ENCODE data around the gene BTF3L4. TPM values are rescaled to one million over a fixed set of nuclear protein-coding genes. Genes with fewer than 3 reads are reported as not detected.

The BTF3L4 gene
- total RNA-seq, 1 donor from 2014 or later = 47.1 TPM

DNA sequence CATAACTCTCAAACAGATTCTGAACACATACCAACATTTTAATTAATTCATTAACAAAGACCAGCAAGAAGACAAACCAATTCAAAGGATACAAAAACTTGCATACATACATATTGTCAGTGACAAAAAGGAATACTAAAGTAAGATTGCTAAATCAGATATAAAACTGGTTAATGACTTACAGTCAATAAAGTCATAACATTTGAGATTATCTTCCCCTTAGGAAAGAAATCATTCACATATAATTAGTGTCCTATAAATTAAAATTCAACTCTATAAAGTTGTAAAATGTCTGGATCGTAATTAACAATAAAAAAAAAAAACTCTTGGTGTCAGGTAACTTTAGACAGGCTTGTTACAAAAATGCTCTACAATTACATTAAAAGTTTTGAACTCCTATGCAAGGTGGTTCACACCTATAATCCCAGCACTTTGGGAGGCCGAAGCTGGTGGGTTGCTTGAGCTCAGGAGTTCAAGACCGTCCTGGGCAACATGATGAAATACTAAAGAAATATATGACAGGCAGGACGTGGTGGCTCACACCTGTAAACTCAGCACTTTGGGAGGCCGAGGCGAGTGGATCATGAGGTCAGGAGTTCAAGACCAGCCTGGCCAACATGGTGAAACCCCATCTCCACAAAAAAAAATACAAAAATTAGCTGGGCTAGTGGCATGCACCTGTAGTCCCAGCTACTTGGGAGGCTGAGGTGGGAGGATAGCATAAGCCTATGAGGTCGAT is 47.9 kb upstream of the BTF3L4 start:
- no peaks in the 10 kb centered on the region for H3K79me2 ChIP-seq (ENCODE audit: insufficient read depth, low read length)
- TF ChIP-seq, protein P1, sequence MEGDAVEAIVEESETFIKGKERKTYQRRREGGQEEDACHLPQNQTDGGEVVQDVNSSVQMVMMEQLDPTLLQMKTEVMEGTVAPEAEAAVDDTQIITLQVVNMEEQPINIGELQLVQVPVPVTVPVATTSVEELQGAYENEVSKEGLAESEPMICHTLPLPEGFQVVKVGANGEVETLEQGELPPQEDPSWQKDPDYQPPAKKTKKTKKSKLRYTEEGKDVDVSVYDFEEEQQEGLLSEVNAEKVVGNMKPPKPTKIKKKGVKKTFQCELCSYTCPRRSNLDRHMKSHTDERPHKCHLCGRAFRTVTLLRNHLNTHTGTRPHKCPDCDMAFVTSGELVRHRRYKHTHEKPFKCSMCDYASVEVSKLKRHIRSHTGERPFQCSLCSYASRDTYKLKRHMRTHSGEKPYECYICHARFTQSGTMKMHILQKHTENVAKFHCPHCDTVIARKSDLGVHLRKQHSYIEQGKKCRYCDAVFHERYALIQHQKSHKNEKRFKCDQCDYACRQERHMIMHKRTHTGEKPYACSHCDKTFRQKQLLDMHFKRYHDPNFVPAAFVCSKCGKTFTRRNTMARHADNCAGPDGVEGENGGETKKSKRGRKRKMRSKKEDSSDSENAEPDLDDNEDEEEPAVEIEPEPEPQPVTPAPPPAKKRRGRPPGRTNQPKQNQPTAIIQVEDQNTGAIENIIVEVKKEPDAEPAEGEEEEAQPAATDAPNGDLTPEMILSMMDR (IDR thresholded peaks at IDR 0.05; ENCODE audit: insufficient read depth, low read depth, low read length) = no peak
- TF ChIP-seq EZH2 (IDR thresholded peaks at IDR 0.05; ENCODE audit: insufficient read depth, low read length) = no peak
- H3K4me3 ChIP-seq (ENCODE audit: insufficient read depth, low read depth, low read length) = no peak overlapping the region
- H3K4me2 ChIP-seq (ENCODE audit: low read length) = no peak overlapping the region
- H3K27ac ChIP-seq (ENCODE audit: low read depth, low read length) = no peak overlapping the region
- no peaks in the 10 kb centered on the region for H3K27me3 ChIP-seq (ENCODE audit: insufficient read depth, low read length)
- H2AFZ ChIP-seq (ENCODE audit: low read depth, low read length) = no peak overlapping the region
- Mint-ChIP-seq H3K4me3 (ENCODE audit: unreplicated experiment) (no peak overlapping the region), H3K27ac (ENCODE audit: unreplicated experiment) (peak overlapping the region; percentile 95), H3K36me3 (ENCODE audit: low read depth, unreplicated experiment) (no peaks in the 10 kb centered on the region), H3K27me3 (ENCODE audit: low read depth, unreplicated experiment) (no peaks in the 10 kb centered on the region), H3K9me3 (ENCODE audit: unreplicated experiment) (no peaks in the 10 kb centered on the region), H3K4me1 (ENCODE audit: low read depth, unreplicated experiment) (peaks cover 22% of the 10 kb centered on the region)
- no peaks in the 10 kb centered on the region for H4K20me1 ChIP-seq (ENCODE audit: insufficient read depth, low read length)
- no peak for FAIRE-seq
- no peak overlapping the region for H3K9ac ChIP-seq (ENCODE audit: low read length)
- no peak for DNase-seq (ENCODE audit: low read depth)
- H3K36me3 ChIP-seq (ENCODE audit: insufficient read depth, low read length) = no peaks in the 10 kb centered on the region
- H3K4me1 ChIP-seq (ENCODE audit: insufficient read depth, low read length) = peaks cover 16% of the 10 kb centered on the region
- H3K9me3 ChIP-seq (ENCODE audit: insufficient read depth, low read depth, low read length) = no peaks in the 10 kb centered on the region

DNA sequence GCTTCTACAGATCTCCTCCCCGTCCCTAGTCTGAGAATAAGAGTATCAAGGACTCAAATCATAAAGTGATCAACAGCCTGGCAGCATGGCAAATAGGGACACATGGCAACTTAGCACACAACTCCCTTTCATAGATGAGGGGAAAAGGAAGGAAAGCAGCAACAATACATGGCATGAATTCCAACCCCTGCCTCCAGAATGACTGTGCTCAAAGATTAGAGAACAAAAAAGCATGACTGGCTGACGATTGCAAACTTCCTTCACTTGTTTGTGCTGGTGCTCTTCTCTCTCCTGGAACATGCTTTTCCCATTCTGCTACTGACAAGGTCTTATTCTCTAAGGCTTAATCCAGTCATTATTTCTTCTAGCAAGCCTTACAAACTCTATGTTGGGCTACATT is 34.0 kb upstream of the BTF3L4 start:
- no peak for DNase-seq (ENCODE audit: low read depth)
- Histone ChIP-seq H3K79me2 (ENCODE audit: insufficient read depth, low read length) (no peaks in the 10 kb centered on the region), H3K27ac (ENCODE audit: low read depth, low read length) (no peak overlapping the region), H2AFZ (ENCODE audit: low read depth, low read length) (no peak overlapping the region), H3K4me2 (ENCODE audit: low read length) (no peak overlapping the region), H3K27me3 (ENCODE audit: insufficient read depth, low read length) (no peaks in the 10 kb centered on the region), H3K9me3 (ENCODE audit: insufficient read depth, low read depth, low read length) (no peaks in the 10 kb centered on the region), H3K4me3 (ENCODE audit: insufficient read depth, low read depth, low read length) (no peak overlapping the region), H4K20me1 (ENCODE audit: insufficient read depth, low read length) (no peaks in the 10 kb centered on the region), H3K9ac (ENCODE audit: low read length) (no peak overlapping the region), H3K36me3 (ENCODE audit: insufficient read depth, low read length) (peaks cover 20% of the 10 kb centered on the region), H3K4me1 (ENCODE audit: insufficient read depth, low read length) (no peaks in the 10 kb centered on the region)
- H3K4me3 Mint-ChIP-seq (ENCODE audit: unreplicated experiment) = no peak overlapping the region
- H3K27ac Mint-ChIP-seq (ENCODE audit: unreplicated experiment) = no peak overlapping the region
- TF ChIP-seq, protein P1 (IDR thresholded peaks at IDR 0.05; ENCODE audit: insufficient read depth, low read depth, low read length) = no peak
- TF ChIP-seq EZH2 (IDR thresholded peaks at IDR 0.05; ENCODE audit: insufficient read depth, low read length) = no peak
- no peak for FAIRE-seq
- no peaks in the 10 kb centered on the region for H3K27me3 Mint-ChIP-seq (ENCODE audit: low read depth, unreplicated experiment)
- H3K36me3 Mint-ChIP-seq (ENCODE audit: low read depth, unreplicated experiment) = peaks cover 14% of the 10 kb centered on the region
- H3K9me3 Mint-ChIP-seq (ENCODE audit: unreplicated experiment) = no peaks in the 10 kb centered on the region
- H3K4me1 Mint-ChIP-seq (ENCODE audit: low read depth, unreplicated experiment) = no peaks in the 10 kb centered on the region

DNA sequence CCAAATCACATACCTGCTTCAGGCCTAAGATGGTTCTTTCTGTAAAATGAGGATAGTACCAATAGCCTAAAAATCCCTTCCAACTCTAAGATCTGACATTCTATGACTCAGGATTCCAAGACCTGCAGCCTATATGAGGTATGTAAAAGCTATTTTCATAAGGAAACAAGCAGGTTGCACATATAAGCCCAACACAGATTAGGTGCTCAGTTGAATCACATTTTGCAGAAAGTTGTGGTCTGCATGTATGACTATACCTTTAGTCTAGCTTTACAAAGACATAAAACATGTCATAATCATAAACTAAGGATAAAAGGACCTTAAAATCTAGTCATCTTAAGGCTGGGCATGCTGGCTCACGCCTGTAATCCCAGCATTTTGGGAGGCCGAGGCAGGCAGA is 29.8 kb upstream of the BTF3L4 start:
- DNase-seq (ENCODE audit: low read depth) (no peak), FAIRE-seq (no peak)
- no peak overlapping the region for H3K4me2 ChIP-seq (ENCODE audit: low read length)
- H4K20me1 ChIP-seq (ENCODE audit: insufficient read depth, low read length) = peaks cover 8% of the 10 kb centered on the region
- peaks cover 13% of the 10 kb centered on the region for H3K36me3 ChIP-seq (ENCODE audit: insufficient read depth, low read length)
- no peaks in the 10 kb centered on the region for H3K9me3 Mint-ChIP-seq (ENCODE audit: unreplicated experiment)
- no peak overlapping the region for H2AFZ ChIP-seq (ENCODE audit: low read depth, low read length)
- H3K4me3 Mint-ChIP-seq (ENCODE audit: unreplicated experiment) = no peak overlapping the region
- no peak overlapping the region for H3K27ac Mint-ChIP-seq (ENCODE audit: unreplicated experiment)
- H3K9ac ChIP-seq (ENCODE audit: low read length) = no peak overlapping the region
- peaks cover 13% of the 10 kb centered on the region for H3K36me3 Mint-ChIP-seq (ENCODE audit: low read depth, unreplicated experiment)
- peaks cover 13% of the 10 kb centered on the region for H3K79me2 ChIP-seq (ENCODE audit: insufficient read depth, low read length)
- no peaks in the 10 kb centered on the region for H3K4me1 ChIP-seq (ENCODE audit: insufficient read depth, low read length)
- H3K9me3 ChIP-seq (ENCODE audit: insufficient read depth, low read depth, low read length) = no peaks in the 10 kb centered on the region
- peaks cover 6% of the 10 kb centered on the region for H3K4me1 Mint-ChIP-seq (ENCODE audit: low read depth, unreplicated experiment)
- no peaks in the 10 kb centered on the region for H3K27me3 ChIP-seq (ENCODE audit: insufficient read depth, low read length)
- H3K4me3 ChIP-seq (ENCODE audit: insufficient read depth, low read depth, low read length) = no peak overlapping the region
- no peaks in the 10 kb centered on the region for H3K27me3 Mint-ChIP-seq (ENCODE audit: low read depth, unreplicated experiment)
- no peak overlapping the region for H3K27ac ChIP-seq (ENCODE audit: low read depth, low read length)
- TF ChIP-seq, protein P1 (IDR thresholded peaks at IDR 0.05; ENCODE audit: insufficient read depth, low read depth, low read length) = no peak
- no peak for TF ChIP-seq EZH2 (IDR thresholded peaks at IDR 0.05; ENCODE audit: insufficient read depth, low read length)

All from astrocyte (in vitro differentiated cells and primary cell).